Duodenal mucosa (tissue), 2 donors: ENCODE measurements around the gene SEPTIN8.
"Not testable (repeated sequence)": the region's sequence is repeated elsewhere in the genome, so short reads cannot be mapped to it uniquely, and the experiment has no call there.

Experiments
- H3K27ac ChIP-seq: one replicate; pipeline ENCODE4 v1.7.0; 2013; ENCODE audit warnings: low read depth, low read length
- H3K27me3 ChIP-seq, 2 donors: one replicate each; pipeline ENCODE4 v1.7.0; 2013; ENCODE audit warnings: low read length in 2 of 2, control low read depth in 1 of 2; ENCODE audit not compliant: insufficient read depth in 2 of 2, control insufficient read depth in 1 of 2
- H3K36me3 ChIP-seq, 2 donors: one replicate each; pipeline ENCODE4 v1.7.0; 2013; ENCODE audit warnings: low read length in 2 of 2, control low read depth in 1 of 2; ENCODE audit not compliant: insufficient read depth in 2 of 2, control insufficient read depth in 1 of 2
- H3K4me1 ChIP-seq, 2 donors: one replicate each; pipeline ENCODE4 v1.7.0; 2013; ENCODE audit warnings: low read length in 2 of 2, control low read depth in 1 of 2; ENCODE audit not compliant: insufficient read depth in 2 of 2, control insufficient read depth in 1 of 2
- H3K4me3 ChIP-seq, 2 donors: one replicate each; pipeline ENCODE4 v1.7.0; 2013; ENCODE audit warnings: low read length in 2 of 2, low read depth in 1 of 2
- H3K9ac ChIP-seq, 2 donors: one replicate each; pipeline ENCODE4 v1.7.0; 2013; ENCODE audit warnings: low read length in 2 of 2, low read depth in 1 of 2
- H3K9me3 ChIP-seq, 2 donors: one replicate each; pipeline ENCODE4 v1.7.0; 2013; ENCODE audit warnings: low read length in 2 of 2, control low read depth in 1 of 2; ENCODE audit not compliant: control insufficient read depth in 1 of 2

Gene SEPTIN8

GRCh38 chr5:132812781-132813598 is 36.0 kb upstream of the SEPTIN8 start, which contains the start of gene SOWAHA:
TSS of gene SOWAHA (plus strand) at chr5:132813302. CDS start at chr5:132813622, 320 bp downstream.
- peaks cover 15 to 47% of the 10 kb centered on the region in 2 donors for H3K4me1 ChIP-seq
- H3K27ac ChIP-seq = peak within 1 kb of the TSS; percentile 77
- H3K27me3 ChIP-seq = peaks cover 5 to 8% of the 10 kb centered on the region in 2 donors
- peak within 1 kb of the TSS; percentile 65 to 76 for H3K4me3 ChIP-seq
- H3K9me3 ChIP-seq = no peaks in the 10 kb centered on the region
- no peaks in the 10 kb centered on the region for H3K36me3 ChIP-seq
- H3K9ac ChIP-seq = peak within 1 kb of the TSS; percentile 57 to 71

GRCh38 chr5:132812123-132812765 is 35.2 kb upstream of the SEPTIN8 start:
- no peaks in the 10 kb centered on the region for H3K36me3 ChIP-seq
- peaks cover 5 to 8% of the 10 kb centered on the region in 2 donors for H3K27me3 ChIP-seq
- no peak overlapping the region for H3K27ac ChIP-seq
- H3K4me3 ChIP-seq = peak overlapping the region in 1 of 2 donors; percentile 53
- peaks cover 13 to 43% of the 10 kb centered on the region in 2 donors for H3K4me1 ChIP-seq
- no peaks in the 10 kb centered on the region for H3K9me3 ChIP-seq
- H3K9ac ChIP-seq = peak overlapping the region in 1 of 2 donors; percentile 49

- Histone ChIP-seq H3K36me3 (no peaks in the 10 kb centered on the region), H3K27ac (no peak overlapping the region), H3K4me1 (peaks cover 13 to 32% of the 10 kb centered on the region in 2 donors), H3K9ac (no peak overlapping the region), H3K9me3 (no peaks in the 10 kb centered on the region), H3K4me3 (no peak overlapping the region), H3K27me3 (peaks cover 5 to 8% of the 10 kb centered on the region in 2 donors)
These were observed 33.6 kb upstream of the SEPTIN8 start for GRCh38 chr5:132810605-132811004.

- Histone ChIP-seq H3K27ac (no peak overlapping the region), H3K4me3 (no peak overlapping the region), H3K36me3 (no peaks in the 10 kb centered on the region), H3K4me1 (peaks cover 13 to 26% of the 10 kb centered on the region in 2 donors), H3K27me3 (peaks cover 5 to 8% of the 10 kb centered on the region in 2 donors), H3K9me3 (no peaks in the 10 kb centered on the region), H3K9ac (no peak overlapping the region)
These were observed 31.8 kb upstream of the SEPTIN8 start for GRCh38 chr5:132808866-132809265.

GRCh38 chr5:132808448-132808847 is 31.4 kb upstream of the SEPTIN8 start:
- Histone ChIP-seq H3K27ac (no peak overlapping the region), H3K9ac (no peak overlapping the region), H3K4me3 (no peak overlapping the region), H3K36me3 (no peaks in the 10 kb centered on the region), H3K9me3 (no peaks in the 10 kb centered on the region), H3K27me3 (peaks cover 5 to 8% of the 10 kb centered on the region in 2 donors), H3K4me1 (peaks cover 13 to 26% of the 10 kb centered on the region in 2 donors)

GRCh38 chr5:132807163-132807838 is 30.3 kb upstream of the SEPTIN8 start:
- H3K27me3 ChIP-seq = peaks cover 0 to 8% of the 10 kb centered on the region in 2 donors
- H3K9me3 ChIP-seq = no peaks in the 10 kb centered on the region
- peaks cover 13 to 19% of the 10 kb centered on the region in 2 donors for H3K4me1 ChIP-seq
- H3K4me3 ChIP-seq = peak overlapping the region; percentile 38 to 50
- H3K36me3 ChIP-seq = no peaks in the 10 kb centered on the region
- peak overlapping the region; percentile 35 to 51 for H3K9ac ChIP-seq
- peak overlapping the region; percentile 43 for H3K27ac ChIP-seq

- Histone ChIP-seq H3K9ac (peak overlapping the region; percentile 35 to 51), H3K4me1 (peaks cover 13 to 17% of the 10 kb centered on the region in 2 donors), H3K4me3 (peak overlapping the region; percentile 38 to 50), H3K27ac (peak overlapping the region; percentile 43)
- H3K27me3 ChIP-seq, H3K36me3 ChIP-seq, H3K9me3 ChIP-seq: not testable (repeated sequence)
These were observed 29.7 kb upstream of the SEPTIN8 start for GRCh38 chr5:132806804-132807162.

GRCh38 chr5:132805872-132806271 is 28.8 kb upstream of the SEPTIN8 start:
- H3K36me3 ChIP-seq, H3K9ac ChIP-seq, H3K4me3 ChIP-seq, H3K9me3 ChIP-seq, H3K27me3 ChIP-seq, H3K27ac ChIP-seq: not testable (repeated sequence)
- H3K4me1 ChIP-seq = peaks cover 13 to 17% of the 10 kb centered on the region in 2 donors

GRCh38 chr5:132804219-132804618 is 27.2 kb upstream of the SEPTIN8 start:
- not testable (repeated sequence) for H3K36me3 ChIP-seq, H3K27ac ChIP-seq, H3K27me3 ChIP-seq, H3K4me3 ChIP-seq, H3K9me3 ChIP-seq, H3K9ac ChIP-seq
- peaks cover 13% of the 10 kb centered on the region in 2 donors for H3K4me1 ChIP-seq

GRCh38 chr5:132802685-132803066 is 25.6 kb upstream of the SEPTIN8 start:
- not testable (repeated sequence) for H3K9ac ChIP-seq, H3K4me1 ChIP-seq, H3K27ac ChIP-seq, H3K27me3 ChIP-seq, H3K9me3 ChIP-seq, H3K4me3 ChIP-seq, H3K36me3 ChIP-seq
